Stimulated activated effector memory CD8-positive, alpha-beta T cell treated with anti-CD3 and anti-CD28 coated beads, Interleukin-12 subunit alpha, Interleukin-12 subunit beta, amount 100 ng/mL, for 72 hours (primary cell): ENCODE measurements around the gene KCNH3.

Experiments
- ATAC-seq: fragments of 150-1000 bp; cut with Tn5 transposase; 2 replicates; pipeline ENCODE4 v1.10.0; 2021
- DNase-seq, 2 donors: peaks; one replicate each; pipeline ENCODE4 v3.0.0; 2021 to 2022; ENCODE audit warnings: low spot score in 2 of 2
- H3K27ac Mint-ChIP-seq: one replicate; pipeline ENCODE4 v1.8.0; 2022; ENCODE audit warnings: mild to moderate bottlenecking, mixed read lengths
- H3K36me3 Mint-ChIP-seq: one replicate; pipeline ENCODE4 v1.8.0; 2022; ENCODE audit warnings: mild to moderate bottlenecking, mixed read lengths
- H3K4me1 Mint-ChIP-seq: one replicate; pipeline ENCODE4 v1.8.0; 2022; ENCODE audit warnings: mixed read lengths
- H3K4me3 Mint-ChIP-seq: one replicate; pipeline ENCODE4 v1.8.0; 2022; ENCODE audit warnings: mild to moderate bottlenecking, mixed read lengths
- H3K9me3 Mint-ChIP-seq: one replicate; pipeline ENCODE4 v1.8.0; 2022; ENCODE audit warnings: mixed read lengths

The KCNH3 gene

GRCh38 chr12:49548822-49549648 lies 10.2 kb downstream of the KCNH3 start:
- ATAC-seq (peak; percentile 32), DNase-seq (no peak)
- H3K4me3 Mint-ChIP-seq: peak overlapping the region; percentile 65
- no peaks in the 10 kb centered on the region for H3K9me3 Mint-ChIP-seq
- H3K36me3 Mint-ChIP-seq: no peaks in the 10 kb centered on the region
- peak overlapping the region; percentile 40 for H3K27ac Mint-ChIP-seq
- H3K4me1 Mint-ChIP-seq: peaks cover 12% of the 10 kb centered on the region

- Mint-ChIP-seq H3K36me3 (no peaks in the 10 kb centered on the region), H3K27ac (no peak overlapping the region), H3K9me3 (no peaks in the 10 kb centered on the region)
Measured at GRCh38 chr12:49549735-49550692, 11.2 kb downstream of the KCNH3 start.

GRCh38 chr12:49550693-49551252 lies 11.9 kb downstream of the KCNH3 start:
- Mint-ChIP-seq H3K4me3 (no peak overlapping the region), H3K9me3 (no peaks in the 10 kb centered on the region), H3K4me1 (peaks cover 12% of the 10 kb centered on the region), H3K36me3 (no peaks in the 10 kb centered on the region), H3K27ac (no peak overlapping the region)
- ATAC-seq: no peak
- no peak for DNase-seq

More at GRCh38 chr12:49549735-49550692, 11.2 kb downstream of the KCNH3 start:
- DNase-seq: no peak
- ATAC-seq: no peak
- Mint-ChIP-seq H3K4me1 (peaks cover 12% of the 10 kb centered on the region), H3K4me3 (peak overlapping the region; percentile 65)

- no peaks in the 10 kb centered on the region for H3K36me3 Mint-ChIP-seq
- H3K27ac Mint-ChIP-seq: no peak overlapping the region
- ATAC-seq (no peak), DNase-seq (no peak)
- peaks cover 12% of the 10 kb centered on the region for H3K4me1 Mint-ChIP-seq
- H3K9me3 Mint-ChIP-seq: no peaks in the 10 kb centered on the region
- no peak overlapping the region for H3K4me3 Mint-ChIP-seq
Measured at GRCh38 chr12:49552014-49552413, 13.2 kb downstream of the KCNH3 start.

- Mint-ChIP-seq H3K4me1 (peaks cover 12% of the 10 kb centered on the region), H3K36me3 (no peaks in the 10 kb centered on the region), H3K9me3 (no peaks in the 10 kb centered on the region), H3K27ac (no peak overlapping the region), H3K4me3 (no peak overlapping the region)
- no peak for DNase-seq
- no peak for ATAC-seq
Measured at GRCh38 chr12:49552425-49552824, 13.6 kb downstream of the KCNH3 start.

- ATAC-seq (no peak), DNase-seq (no peak)
- peaks cover 3% of the 10 kb centered on the region for H3K36me3 Mint-ChIP-seq
- peaks cover 11% of the 10 kb centered on the region for H3K4me1 Mint-ChIP-seq
- H3K9me3 Mint-ChIP-seq: no peaks in the 10 kb centered on the region
- H3K4me3 Mint-ChIP-seq: no peak overlapping the region
- no peak overlapping the region for H3K27ac Mint-ChIP-seq
Measured at GRCh38 chr12:49552899-49553298, 14.1 kb downstream of the KCNH3 start.

GRCh38 chr12:49553512-49554088 lies 14.8 kb downstream of the KCNH3 start:
- Mint-ChIP-seq H3K36me3 (peaks cover 10% of the 10 kb centered on the region), H3K9me3 (no peaks in the 10 kb centered on the region), H3K4me3 (no peak overlapping the region), H3K4me1 (peaks cover 4% of the 10 kb centered on the region), H3K27ac (no peak overlapping the region)
- DNase-seq: no peak
- peak; percentile 43 for ATAC-seq

GRCh38 chr12:49554266-49554665 lies 15.4 kb downstream of the KCNH3 start:
- Mint-ChIP-seq H3K27ac (no peak overlapping the region), H3K36me3 (peaks cover 16% of the 10 kb centered on the region), H3K9me3 (no peaks in the 10 kb centered on the region), H3K4me3 (no peak overlapping the region), H3K4me1 (no peaks in the 10 kb centered on the region)
- DNase-seq (no peak), ATAC-seq (no peak)

- H3K27ac Mint-ChIP-seq: peak overlapping the region; percentile 68
- H3K4me3 Mint-ChIP-seq: no peak overlapping the region
- H3K4me1 Mint-ChIP-seq: peaks cover 3% of the 10 kb centered on the region
- DNase-seq (no peak), ATAC-seq (no peak)
- no peaks in the 10 kb centered on the region for H3K9me3 Mint-ChIP-seq
- H3K36me3 Mint-ChIP-seq: peaks cover 32% of the 10 kb centered on the region
Measured at GRCh38 chr12:49555631-49556390, 17.0 kb downstream of the KCNH3 start.

GRCh38 chr12:49556391-49557186 lies 17.8 kb downstream of the KCNH3 start:
- no peaks in the 10 kb centered on the region for H3K9me3 Mint-ChIP-seq
- peaks cover 40% of the 10 kb centered on the region for H3K36me3 Mint-ChIP-seq
- H3K27ac Mint-ChIP-seq: peak overlapping the region; percentile 68
- DNase-seq: no peak
- peaks cover 6% of the 10 kb centered on the region for H3K4me1 Mint-ChIP-seq
- ATAC-seq: no peak
- no peak overlapping the region for H3K4me3 Mint-ChIP-seq

- H3K36me3 Mint-ChIP-seq: peaks cover 47% of the 10 kb centered on the region
- no peaks in the 10 kb centered on the region for H3K9me3 Mint-ChIP-seq
- H3K4me1 Mint-ChIP-seq: peaks cover 6% of the 10 kb centered on the region
- no peak for DNase-seq
- ATAC-seq: no peak
- peak overlapping the region; percentile 68 for H3K27ac Mint-ChIP-seq
- no peak overlapping the region for H3K4me3 Mint-ChIP-seq
Measured at GRCh38 chr12:49557187-49557916, 18.5 kb downstream of the KCNH3 start.

GRCh38 chr12:49557917-49558215 lies 19.0 kb downstream of the KCNH3 start:
- ATAC-seq (no peak), DNase-seq (no peak)
- peaks cover 52% of the 10 kb centered on the region for H3K36me3 Mint-ChIP-seq
- H3K9me3 Mint-ChIP-seq: no peaks in the 10 kb centered on the region
- no peak overlapping the region for H3K4me3 Mint-ChIP-seq
- H3K27ac Mint-ChIP-seq: no peak overlapping the region
- H3K4me1 Mint-ChIP-seq: peaks cover 6% of the 10 kb centered on the region

GRCh38 chr12:49558526-49558925 lies 19.7 kb downstream of the KCNH3 start:
- peak overlapping the region; percentile 10 for H3K27ac Mint-ChIP-seq

More at GRCh38 chr12:49558526-49558925, 19.7 kb downstream of the KCNH3 start:
- H3K4me3 Mint-ChIP-seq: no peak overlapping the region
- H3K36me3 Mint-ChIP-seq: peaks cover 58% of the 10 kb centered on the region
- DNase-seq: no peak
- ATAC-seq: no peak
- no peaks in the 10 kb centered on the region for H3K9me3 Mint-ChIP-seq
- peaks cover 6% of the 10 kb centered on the region for H3K4me1 Mint-ChIP-seq
